NCI-H446 (cell line): ENCODE data around the gene KHNYN.

Experiments used
- DNase-seq, 2 experiments: peaks; one replicate each; lab custom pipeline; 2025; lab: John Stamatoyannopoulos, UW

The KHNYN gene

DNA sequence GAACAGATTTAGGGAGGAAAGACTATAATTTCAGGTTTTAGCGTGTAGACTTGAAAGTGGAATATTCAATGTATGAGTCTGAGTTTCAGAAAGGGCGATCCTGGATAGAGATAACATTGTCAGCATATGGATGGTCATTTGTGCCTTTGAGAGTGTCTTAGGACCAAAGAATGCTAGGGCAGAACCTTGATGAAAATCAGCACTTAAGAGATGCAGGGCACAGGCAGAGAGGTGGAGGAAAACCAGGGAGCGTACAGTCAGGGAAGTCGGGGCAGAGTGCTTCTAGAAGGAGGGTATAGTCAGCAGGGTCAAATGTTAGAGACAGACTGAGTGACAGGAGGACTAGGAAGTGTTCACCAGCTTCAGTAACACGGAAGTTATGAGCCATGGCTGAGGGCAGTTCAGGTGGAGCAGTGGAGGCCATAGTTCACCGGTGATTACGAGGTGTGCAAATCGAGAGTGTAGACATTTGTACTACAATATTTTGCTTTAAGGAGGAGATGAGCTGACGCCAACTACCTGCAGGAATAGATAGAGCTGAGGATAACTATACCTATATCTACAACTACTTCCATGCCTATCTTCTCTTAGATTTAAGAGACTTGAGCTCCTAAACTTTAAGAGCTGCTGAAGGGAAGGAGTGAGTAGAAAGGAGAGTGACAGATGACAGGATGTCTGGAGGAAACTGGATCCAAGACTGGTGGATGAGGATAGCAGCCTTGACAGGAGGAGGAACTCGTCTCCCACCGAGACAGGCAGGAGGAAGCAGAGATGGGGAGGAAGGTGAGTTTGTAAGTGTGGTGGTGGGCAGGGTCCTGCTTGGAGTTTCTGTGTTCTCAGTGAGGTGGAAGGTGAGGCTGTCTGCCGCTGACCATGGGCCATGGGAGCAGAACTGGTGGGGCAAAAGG is 6.8 kb upstream of the KHNYN start:
- DNase-seq, result no peak

DNA sequence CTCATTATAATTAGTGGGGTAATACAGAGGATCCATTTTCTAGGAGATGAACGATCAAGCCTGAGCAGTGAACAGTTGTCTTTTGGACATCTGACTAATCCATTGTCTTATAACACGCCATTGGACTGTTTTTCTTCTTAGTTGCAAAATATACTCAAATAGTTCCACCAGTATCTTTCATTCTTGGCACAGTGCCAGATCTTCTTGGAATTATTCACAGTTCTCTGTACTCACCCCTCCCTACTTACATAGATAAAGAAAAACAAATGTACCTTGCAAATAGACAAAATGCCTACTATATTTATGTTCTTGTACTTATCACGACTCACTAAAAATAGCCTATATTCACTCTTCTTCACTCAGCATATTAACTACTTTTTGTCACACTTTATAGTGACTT is 4.0 kb upstream of the KHNYN start:
- peak in 1 of 2 experiments; percentile 24 for DNase-seq

DNA sequence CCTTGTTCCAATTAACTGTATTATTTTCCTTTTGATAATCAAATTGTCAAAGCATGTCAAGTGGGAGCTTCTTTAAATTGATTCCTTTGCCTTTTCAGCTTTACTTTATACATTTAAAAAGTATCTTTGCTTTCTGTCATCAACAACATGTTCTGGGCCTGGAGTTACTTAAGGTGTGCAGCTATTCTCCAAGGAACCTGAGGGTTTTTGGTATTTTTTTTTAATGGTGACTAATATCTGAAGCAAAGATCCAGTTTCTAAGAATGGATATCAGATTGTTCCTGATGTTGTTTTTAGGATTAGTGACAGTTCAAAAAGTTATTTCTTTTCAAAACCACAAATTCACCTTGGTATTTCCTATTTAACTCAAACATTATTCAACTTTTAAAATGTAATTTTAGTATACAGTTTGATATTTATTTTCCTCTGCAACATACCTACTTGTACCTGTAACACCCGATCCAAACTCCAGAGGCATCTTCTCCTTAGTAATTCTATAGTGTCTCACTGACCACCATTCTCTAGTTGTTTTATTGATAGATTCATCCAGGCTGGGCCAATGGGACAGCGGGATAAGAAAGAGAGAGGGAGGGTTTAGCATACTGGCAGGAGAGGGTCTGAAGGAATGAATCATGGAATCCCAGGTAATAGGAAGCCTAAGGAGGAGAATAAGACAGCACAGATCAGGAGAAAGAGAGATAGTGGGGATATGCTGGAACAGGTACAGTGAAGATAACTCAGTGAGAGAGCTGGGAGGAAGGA is 3.4 kb upstream of the KHNYN start:
- no peak for DNase-seq

DNA sequence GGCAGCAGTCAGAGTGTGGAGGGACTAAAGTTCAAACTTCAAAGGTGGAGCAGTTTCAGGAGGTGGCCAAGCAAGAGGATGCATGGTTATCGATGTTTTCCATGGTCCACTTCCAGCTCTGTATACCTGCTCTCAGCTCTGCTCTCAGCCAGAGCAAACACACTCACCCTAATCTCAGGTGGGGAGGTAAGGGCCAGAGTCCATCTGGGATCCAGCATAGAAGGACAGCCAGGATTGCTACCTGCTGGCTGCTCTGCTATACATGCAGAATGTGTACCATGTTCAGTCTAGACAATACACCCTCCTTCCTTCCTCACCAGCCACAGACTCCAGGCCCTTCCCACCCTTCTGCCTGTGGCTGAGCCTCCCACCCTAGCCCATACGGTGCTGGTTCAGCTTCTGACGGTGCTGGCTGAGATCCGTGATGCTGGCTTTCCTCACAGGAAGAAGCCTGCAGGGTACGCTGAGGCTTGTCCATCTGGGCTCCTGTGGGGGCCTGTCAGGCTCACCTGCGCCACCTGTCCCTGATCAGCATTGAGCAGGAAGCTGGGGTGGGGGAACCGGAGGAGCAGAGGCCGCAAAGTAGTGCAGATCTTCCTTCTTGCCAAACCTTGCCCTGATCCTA is 2.7 kb upstream of the KHNYN start:
- DNase-seq, result no peak

DNA sequence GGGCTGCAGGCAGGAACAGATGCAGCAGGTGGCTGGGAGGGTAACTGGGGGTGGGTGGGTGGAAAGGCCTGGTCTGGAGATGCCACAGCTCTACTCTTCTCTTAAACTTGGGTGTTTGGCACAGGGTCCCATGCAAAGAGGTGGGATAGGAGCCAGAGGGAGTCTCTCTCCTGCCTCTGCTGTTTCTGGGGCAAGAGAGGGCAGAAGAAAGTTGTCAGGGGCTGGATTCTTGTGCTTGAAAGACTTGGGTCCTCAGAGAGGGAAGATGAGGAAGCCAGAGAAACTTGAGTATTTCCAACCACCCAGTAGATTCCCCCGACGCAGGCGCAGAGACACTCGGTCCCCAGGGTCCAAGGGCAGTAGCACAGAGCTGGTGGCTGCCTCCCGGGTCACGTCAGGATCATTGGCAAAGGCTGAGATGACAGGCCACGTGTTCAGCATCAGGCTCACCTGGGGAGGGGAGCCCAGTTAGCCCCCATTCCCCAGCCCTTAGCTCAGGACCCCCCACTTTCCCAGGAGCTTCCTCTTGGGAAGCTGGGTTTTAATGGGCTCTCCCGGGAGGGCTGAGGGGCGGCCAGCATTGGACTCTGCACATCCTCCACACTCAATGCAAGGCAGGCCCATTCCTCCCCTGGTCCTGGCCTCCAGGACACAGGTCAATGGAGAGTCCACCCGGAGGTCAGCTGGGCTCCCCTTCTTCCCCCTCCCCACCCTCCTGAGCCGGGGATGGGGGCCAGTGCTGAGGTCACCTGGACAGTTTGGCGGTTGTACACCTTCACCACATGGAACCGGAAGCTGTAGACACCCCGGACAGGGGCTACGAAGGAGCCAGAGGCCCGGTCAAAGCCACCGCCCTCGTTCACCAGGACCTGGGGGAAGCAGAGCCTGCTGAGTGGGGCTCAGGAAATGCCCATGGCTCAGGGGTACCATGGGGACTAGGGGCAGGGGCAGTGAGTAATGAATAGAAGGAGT is 1.9 kb upstream of the KHNYN start:
- no peak for DNase-seq

DNA sequence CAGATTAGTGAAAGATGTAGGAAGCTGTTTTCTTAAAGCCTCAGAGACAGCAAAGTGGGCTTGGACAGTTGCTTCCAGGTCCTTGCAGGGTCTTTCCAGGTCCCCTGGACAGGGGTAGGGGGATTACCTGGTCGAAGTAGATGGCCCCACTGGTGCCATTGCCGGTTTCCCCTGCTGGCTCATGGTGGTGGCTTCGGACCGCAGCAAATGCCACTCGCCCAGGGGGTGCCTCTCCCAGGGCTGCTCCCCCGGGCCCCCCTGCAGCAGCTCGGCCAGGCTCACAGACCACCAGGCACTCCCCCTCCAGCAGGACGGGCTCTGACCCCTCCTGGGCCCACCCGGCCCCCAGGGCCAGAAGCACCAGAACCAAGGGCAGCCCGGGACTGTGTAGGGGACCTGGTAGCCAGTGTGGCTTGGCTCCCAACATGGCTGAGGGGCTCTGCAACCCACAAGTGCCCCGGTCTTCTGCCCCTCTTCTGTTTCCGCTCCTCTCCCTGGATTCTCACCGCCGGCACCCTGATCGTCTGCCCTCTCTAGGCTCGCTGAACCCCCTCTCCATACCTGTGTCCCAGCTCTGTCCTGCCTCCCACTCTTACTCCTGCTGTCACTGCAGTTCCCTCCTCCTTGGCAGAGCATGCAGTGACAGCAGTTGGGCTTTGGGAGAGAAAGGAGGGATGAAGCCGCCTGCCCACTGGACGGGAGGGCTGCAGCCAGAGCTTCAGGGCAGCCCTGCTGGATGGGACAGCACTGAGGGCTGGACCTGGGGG is 943 bp upstream of the KHNYN start:
- no peak for DNase-seq

DNA sequence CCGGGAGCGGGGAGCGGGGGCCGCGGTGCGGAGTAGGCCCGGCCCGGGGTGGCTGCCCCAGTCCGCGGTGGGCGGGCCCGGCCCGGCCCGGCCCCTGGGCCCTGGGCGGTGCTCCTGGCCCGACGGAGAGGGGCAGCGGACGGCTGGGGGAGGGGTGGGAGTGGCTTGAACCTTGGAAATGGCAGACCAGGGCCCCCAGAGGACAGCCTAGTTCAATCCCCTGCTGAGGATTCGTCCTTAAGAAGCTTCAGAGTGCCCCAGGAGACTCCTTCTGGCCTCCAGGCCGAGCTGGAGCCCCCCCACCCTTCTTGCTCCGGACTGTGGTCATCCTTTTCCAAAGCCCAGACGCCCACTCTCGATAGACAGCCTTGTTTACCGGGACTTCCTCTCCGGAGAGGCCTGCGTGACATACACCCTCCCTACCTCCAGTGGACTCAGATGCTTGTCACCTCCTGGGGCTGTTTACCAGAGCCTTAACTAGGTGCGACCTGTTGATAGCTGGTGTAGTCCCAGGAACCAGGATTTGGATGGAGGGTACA is 458 bp downstream of the KHNYN start:
- no peak for DNase-seq

DNA sequence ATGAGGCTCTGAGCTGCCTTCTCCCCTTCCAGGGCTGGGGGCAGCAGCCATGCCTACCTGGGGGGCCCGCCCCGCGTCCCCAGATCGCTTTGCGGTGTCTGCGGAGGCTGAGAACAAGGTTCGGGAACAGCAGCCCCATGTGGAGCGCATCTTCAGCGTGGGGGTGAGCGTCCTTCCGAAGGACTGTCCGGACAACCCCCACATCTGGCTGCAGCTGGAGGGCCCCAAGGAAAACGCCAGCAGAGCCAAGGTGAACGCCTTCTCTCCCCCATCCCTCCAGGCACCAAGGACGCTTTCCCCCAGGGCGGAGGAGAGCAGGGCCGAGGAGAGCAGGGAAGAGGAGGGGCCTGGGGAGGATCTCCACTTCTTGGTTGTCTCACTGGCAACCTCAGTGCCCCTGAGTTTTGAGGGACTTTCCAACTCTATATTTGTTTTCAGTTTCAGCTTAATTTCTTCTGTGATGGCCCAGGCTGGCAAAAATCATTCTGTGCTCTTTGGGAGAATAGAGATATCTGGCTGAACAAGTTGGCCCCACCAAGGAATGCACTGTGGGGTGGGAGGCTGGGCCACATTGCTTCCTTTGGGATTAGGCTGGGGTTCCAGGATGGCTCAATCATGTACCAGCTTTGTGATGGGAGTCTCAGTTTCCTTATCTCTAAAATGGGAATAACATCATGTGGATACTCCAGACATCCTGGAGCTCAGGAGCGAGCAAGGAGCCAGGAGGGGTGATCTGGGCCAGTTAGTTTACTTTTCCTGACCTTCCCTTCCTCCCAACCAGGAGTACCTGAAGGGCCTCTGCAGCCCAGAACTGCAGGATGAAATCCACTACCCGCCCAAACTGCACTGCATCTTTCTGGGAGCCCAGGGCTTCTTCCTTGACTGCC is 1.2 kb downstream of the KHNYN start:
- no peak for DNase-seq

DNA sequence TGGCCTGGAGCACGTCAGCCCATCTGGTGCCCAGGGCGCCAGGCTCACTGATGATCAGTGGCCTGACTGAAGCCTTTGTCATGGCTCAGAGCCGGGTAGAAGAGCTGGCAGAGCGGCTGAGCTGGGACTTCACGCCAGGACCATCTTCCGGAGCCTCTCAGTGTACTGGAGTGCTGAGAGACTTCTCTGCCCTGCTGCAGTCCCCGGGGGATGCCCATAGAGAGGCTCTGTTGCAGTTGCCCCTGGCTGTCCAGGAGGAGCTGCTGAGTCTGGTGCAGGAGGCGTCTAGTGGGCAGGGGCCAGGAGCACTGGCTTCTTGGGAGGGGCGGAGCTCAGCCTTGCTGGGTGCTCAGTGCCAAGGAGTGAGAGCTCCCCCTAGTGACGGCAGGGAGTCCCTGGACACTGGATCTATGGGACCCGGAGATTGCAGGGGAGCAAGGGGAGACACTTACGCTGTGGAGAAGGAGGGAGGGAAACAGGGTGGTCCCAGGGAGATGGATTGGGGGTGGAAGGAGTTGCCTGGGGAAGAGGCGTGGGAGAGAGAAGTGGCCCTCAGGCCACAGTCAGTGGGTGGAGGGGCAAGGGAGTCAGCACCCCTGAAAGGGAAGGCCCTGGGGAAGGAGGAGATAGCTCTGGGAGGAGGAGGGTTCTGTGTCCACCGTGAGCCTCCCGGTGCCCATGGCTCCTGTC is 2.0 kb downstream of the KHNYN start:
- DNase-seq, result peak; percentile 89 to 93

DNA sequence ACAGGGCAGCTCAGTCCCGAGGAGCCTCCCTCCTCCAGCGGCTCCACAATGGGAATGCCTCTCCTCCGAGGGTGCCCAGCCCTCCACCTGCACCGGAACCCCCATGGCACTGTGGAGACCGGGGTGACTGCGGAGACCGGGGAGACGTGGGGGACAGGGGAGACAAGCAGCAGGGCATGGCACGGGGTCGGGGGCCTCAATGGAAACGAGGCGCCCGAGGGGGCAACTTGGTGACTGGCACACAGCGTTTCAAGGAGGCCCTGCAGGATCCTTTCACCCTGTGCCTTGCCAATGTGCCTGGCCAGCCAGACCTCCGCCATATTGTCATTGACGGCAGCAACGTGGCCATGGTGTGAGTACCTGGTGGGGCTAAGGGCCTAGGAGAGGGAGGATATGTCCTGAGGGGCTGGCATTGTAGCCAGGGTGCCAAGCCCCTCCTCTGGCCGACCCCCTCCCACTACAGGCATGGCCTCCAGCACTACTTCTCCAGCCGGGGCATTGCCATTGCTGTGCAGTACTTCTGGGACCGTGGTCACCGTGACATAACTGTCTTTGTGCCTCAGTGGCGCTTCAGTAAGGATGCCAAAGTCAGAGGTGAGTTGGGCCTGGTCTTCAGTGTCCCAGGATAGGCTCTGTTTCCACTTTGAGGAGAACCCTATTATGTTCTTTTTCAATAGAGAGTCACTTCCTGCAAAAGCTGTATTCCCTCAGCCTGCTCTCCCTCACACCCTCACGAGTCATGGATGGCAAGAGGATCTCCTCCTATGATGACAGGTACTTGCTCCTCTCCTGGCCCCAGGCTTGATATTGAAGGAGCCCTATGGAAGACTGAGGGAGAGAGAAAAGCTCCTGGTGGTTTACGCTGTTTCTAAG is 2.7 kb downstream of the KHNYN start:
- no peak for DNase-seq

DNA sequence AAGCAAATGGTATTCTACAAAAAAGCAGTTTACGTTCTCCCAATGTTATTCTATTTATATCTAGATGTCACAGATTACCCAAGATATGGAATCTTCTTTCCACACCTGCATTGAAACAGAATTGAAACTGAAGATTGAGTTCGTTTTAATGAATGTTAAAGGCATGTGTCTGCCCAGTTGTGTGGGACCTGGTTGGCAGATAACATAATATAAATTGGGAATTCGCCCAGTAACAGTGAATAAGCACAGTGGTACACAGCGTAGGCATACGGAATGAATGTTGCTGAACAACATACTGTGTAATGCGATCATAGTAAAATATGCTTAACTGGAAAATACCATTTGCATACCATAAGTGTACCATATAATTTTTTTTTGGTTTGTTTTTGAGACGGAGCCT is 4.3 kb downstream of the KHNYN start:
- DNase-seq, result no peak

DNA sequence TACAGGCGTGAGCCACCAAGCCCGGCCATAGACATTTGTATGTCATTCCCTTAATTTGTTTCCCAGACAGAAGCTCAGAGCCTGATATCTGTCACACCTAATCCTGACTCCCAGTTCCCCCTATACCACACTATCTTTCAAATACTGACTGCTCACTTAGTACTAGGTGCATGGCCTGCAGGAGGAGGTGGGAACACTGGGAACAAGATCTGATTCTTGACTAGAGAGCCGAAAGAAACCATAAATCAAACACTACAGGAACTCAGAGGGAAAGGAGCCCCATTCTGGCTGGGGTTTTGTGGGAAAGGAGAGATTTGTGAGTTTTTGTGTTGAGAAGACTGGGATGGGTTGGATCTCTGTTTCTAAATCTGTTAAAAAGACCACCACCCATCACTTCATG is 4.9 kb downstream of the KHNYN start:
- DNase-seq, result no peak

DNA sequence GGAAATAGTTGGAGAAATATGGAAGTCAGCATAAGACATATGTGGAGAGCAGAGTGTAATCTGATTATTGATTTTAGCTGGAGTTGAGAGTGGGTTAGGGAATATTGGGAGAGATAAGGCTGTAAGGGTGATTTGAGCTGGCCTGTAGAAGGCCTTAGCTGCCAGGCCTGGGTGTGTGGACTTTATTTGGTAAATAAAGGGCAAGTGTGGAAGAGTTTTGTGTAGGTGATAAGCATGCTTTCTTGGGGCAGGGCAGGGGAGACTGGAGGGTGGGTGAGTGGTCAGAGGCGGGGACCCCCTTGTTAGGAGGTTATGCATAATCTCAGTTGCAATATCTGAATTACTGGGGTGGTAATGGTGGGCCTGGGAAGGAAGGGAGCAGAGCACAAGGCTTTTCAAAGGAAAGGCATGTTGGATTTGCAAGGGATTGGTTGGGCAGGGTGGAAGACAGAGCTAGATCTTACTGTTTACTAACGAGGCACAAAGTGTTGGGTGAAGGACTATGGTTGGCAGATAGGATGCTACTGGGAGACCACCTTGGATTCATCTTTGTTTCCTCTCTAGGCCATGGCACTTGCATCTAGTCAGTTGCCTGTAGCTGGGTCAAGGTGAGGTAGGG is 5.5 kb downstream of the KHNYN start:
- no peak for DNase-seq

DNA sequence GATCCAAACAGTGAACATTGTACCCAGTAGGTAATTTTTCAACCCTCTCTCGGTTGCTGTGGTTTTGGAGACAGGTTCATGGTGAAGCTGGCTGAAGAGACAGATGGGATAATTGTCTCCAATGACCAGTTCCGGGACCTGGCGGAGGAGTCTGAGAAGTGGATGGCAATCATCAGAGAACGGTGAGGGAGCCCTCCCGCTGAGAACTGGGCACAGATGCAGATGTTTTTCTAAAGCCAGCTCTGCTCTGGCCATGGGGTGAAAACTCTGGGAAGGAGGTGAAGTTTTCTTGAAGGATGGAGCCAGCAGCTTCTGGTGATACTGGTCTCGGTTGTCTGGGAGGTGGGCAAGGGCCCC is 6.2 kb downstream of the KHNYN start:
- no peak for DNase-seq

DNA sequence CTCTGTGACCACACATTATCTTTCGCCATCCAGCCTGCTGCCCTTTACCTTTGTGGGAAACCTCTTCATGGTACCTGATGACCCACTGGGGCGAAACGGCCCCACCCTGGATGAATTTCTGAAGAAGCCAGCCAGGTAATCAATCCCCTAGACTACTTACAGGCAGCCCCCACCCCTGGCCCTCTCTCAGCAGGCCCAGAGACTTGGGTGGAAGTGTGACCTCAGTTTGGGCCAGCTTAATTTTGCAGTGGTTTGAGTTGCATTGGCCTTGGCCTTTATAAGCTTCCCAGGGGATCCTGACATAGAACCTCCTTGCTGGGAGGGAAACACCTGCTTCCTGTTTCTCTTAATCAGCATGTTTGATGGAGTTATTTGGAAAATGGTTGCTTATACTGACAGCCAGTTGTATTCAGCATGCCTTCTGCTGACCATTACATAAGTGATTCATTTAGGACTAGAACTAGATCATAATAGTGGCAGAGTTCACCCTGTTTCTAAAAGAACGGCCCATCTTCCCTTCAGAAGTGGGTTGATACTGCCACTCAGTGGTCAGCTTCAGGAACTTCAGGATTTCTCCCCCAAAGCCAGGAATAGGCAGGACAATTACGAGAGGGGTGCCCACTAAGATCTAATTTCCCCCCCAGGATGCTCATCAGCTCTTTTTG is 6.7 kb downstream of the KHNYN start:
- DNase-seq, result peak; percentile 50 to 71

DNA sequence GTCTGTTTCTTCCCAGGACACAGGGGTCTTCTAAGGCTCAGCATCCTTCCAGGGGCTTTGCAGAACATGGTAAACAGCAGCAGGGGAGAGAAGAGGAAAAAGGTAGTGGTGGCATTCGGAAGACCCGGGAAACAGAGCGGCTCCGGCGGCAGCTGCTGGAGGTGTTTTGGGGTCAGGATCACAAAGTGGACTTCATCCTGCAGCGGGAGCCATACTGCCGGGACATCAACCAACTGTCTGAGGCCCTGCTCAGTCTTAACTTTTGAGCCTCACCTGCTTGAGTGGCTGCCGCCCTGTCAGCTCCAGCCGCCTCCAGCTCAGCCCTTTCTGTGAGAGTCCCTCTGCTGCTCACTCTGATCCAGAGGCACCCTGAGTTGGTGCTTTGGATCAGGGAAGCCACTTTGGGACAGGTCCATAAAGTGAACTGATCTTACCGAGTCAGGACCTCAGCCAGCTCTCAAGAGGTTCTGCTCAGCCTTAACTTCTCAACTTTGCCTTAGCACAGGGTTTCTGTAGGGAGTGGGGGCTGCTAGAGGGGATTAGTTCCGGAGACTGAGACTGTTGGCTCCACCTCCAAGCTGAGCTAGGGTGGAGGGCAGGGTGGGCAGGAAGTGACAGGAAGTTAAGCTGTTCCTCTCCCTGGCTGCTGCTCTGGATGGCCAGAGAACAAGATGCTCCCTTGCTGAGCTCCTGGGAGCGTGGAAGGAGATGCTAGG is 7.4 kb downstream of the KHNYN start:
- DNase-seq, result no peak

DNA sequence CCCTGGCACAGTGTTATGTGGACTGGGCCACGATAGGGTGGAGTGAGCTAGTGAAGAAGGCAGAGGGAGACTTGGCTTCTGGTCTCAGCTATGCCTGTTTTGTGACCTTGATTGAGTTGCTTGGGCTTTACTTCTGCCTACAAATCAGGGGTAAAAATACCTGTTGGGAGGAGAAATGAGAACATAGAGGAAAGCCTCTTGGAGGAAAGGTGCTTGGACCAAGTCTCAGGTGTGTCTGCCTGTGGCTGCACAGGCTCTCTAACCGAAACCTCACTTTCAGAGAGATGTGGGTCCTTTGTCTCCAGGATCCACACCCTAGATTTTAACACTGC is 7.9 kb downstream of the KHNYN start:
- DNase-seq, result no peak
